ENCODE measurements around the gene MTPN. TPM values are rescaled to one million over a fixed set of nuclear protein-coding genes. Genes with fewer than 3 reads are reported as not detected.

Gene MTPN
- total RNA-seq, 2 experiments from 2014 or later = 91.3 to 281 TPM

- ChIA-PET CTCF (ENCODE audit: unreplicated experiment) (no interaction called here), POLR2A (no interaction called here)
- Histone ChIP-seq H3K9me3 (ENCODE audit: low read length) (no peaks in the 10 kb centered on the region), H3K4me3 (ENCODE audit: low read depth, low read length, poor library complexity, severe bottlenecking) (no peak overlapping the region), H3K79me2 (ENCODE audit: insufficient read depth, low read depth, low read length) (no peaks in the 10 kb centered on the region), H2AFZ (ENCODE audit: low read length) (no peak overlapping the region), H3K4me1 (ENCODE audit: insufficient read depth, low read length, poor library complexity, severe bottlenecking) (no peaks in the 10 kb centered on the region), H3K27ac (ENCODE audit: low read depth, low read length, poor library complexity, severe bottlenecking) (no peak overlapping the region), H3K36me3 (ENCODE audit: insufficient read depth, low read length) (no peaks in the 10 kb centered on the region), H4K20me1 (ENCODE audit: insufficient read depth, low read length) (no peaks in the 10 kb centered on the region), H3K9me2 (ENCODE audit: insufficient read depth, low read length) (no peaks in the 10 kb centered on the region), H3K4me2 (ENCODE audit: low read length) (no peak overlapping the region)
- DNase-seq (ENCODE audit: low spot score) = no peak
- intact Hi-C loops (cut with micrococcal nuclease; ENCODE audit: unreplicated experiment) = no loop called here
- no peak for TF ChIP-seq CTCF (conservative IDR thresholded peaks at IDR 0.05; ENCODE audit: low read length)
- no peak for TF ChIP-seq EZH2phosphoT487 (IDR thresholded peaks at IDR 0.05; ENCODE audit: borderline replicate concordance, low read depth, low read length)
- BruUV-seq (replicated peaks) = no TSS peak
Observed at GRCh38 chr7:135905858-135906257, 71.3 kb downstream of the MTPN start.

- no peaks in the 10 kb centered on the region for H3K79me2 ChIP-seq (ENCODE audit: insufficient read depth, low read depth, low read length)
- ChIA-PET CTCF (ENCODE audit: unreplicated experiment) (no interaction called here), POLR2A (no interaction called here)
- DNase-seq (ENCODE audit: low spot score) = no peak
- no peak overlapping the region for H3K27ac ChIP-seq (ENCODE audit: low read depth, low read length, poor library complexity, severe bottlenecking)
- no peaks in the 10 kb centered on the region for H4K20me1 ChIP-seq (ENCODE audit: insufficient read depth, low read length)
- BruUV-seq (replicated peaks) = no TSS peak
- no peaks in the 10 kb centered on the region for H3K4me1 ChIP-seq (ENCODE audit: insufficient read depth, low read length, poor library complexity, severe bottlenecking)
- H3K9me2 ChIP-seq (ENCODE audit: insufficient read depth, low read length) = no peaks in the 10 kb centered on the region
- H3K36me3 ChIP-seq (ENCODE audit: insufficient read depth, low read length) = no peaks in the 10 kb centered on the region
- intact Hi-C loops (cut with micrococcal nuclease; ENCODE audit: unreplicated experiment) = no loop called here
- no peak overlapping the region for H3K4me2 ChIP-seq (ENCODE audit: low read length)
- TF ChIP-seq CTCF (conservative IDR thresholded peaks at IDR 0.05; ENCODE audit: low read length) = no peak
- TF ChIP-seq EZH2phosphoT487 (IDR thresholded peaks at IDR 0.05; ENCODE audit: borderline replicate concordance, low read depth, low read length) = no peak
- H2AFZ ChIP-seq (ENCODE audit: low read length) = no peak overlapping the region
- H3K9me3 ChIP-seq (ENCODE audit: low read length) = no peaks in the 10 kb centered on the region
- no peak overlapping the region for H3K4me3 ChIP-seq (ENCODE audit: low read depth, low read length, poor library complexity, severe bottlenecking)
Observed at GRCh38 chr7:135905355-135905754, 71.8 kb downstream of the MTPN start.

GRCh38 chr7:135904282-135904681 lies 72.9 kb downstream of the MTPN start:
- Histone ChIP-seq H3K27ac (ENCODE audit: low read depth, low read length, poor library complexity, severe bottlenecking) (no peak overlapping the region), H3K4me1 (ENCODE audit: insufficient read depth, low read length, poor library complexity, severe bottlenecking) (no peaks in the 10 kb centered on the region), H2AFZ (ENCODE audit: low read length) (no peak overlapping the region), H3K36me3 (ENCODE audit: insufficient read depth, low read length) (no peaks in the 10 kb centered on the region), H3K9me2 (ENCODE audit: insufficient read depth, low read length) (no peaks in the 10 kb centered on the region), H3K4me3 (ENCODE audit: low read depth, low read length, poor library complexity, severe bottlenecking) (no peak overlapping the region), H3K9me3 (ENCODE audit: low read length) (no peaks in the 10 kb centered on the region), H4K20me1 (ENCODE audit: insufficient read depth, low read length) (no peaks in the 10 kb centered on the region), H3K4me2 (ENCODE audit: low read length) (no peak overlapping the region), H3K79me2 (ENCODE audit: insufficient read depth, low read depth, low read length) (no peaks in the 10 kb centered on the region)
- BruUV-seq (replicated peaks) = no TSS peak
- ChIA-PET POLR2A (interaction anchor here (0.6 kb wide), 1 partner anchor 1389 kb away, joined by 6 read pairs; no protein-coding TSS in a partner anchor), CTCF (ENCODE audit: unreplicated experiment) (no interaction called here)
- intact Hi-C loops (cut with micrococcal nuclease; ENCODE audit: unreplicated experiment) = no loop called here
- TF ChIP-seq EZH2phosphoT487 (IDR thresholded peaks at IDR 0.05; ENCODE audit: borderline replicate concordance, low read depth, low read length) (no peak), CTCF (conservative IDR thresholded peaks at IDR 0.05; ENCODE audit: low read length) (no peak)
- DNase-seq (ENCODE audit: low spot score) = no peak

Data from OCI-LY7 (cell line).